T-helper 1 cell treated with Interleukin-12 subunit alpha and Interleukin-12 subunit beta and Interleukin-4 antibody, amounts not matched to agents 30 ng/mL and 1 ng/mL, for 36 hours (primary cell): ENCODE results near the gene MLANA. TPM values are rescaled to one million over a fixed set of nuclear protein-coding genes. Genes with fewer than 3 reads are reported as not detected.
"Not testable (repeated sequence)": the region's sequence is repeated elsewhere in the genome, so short reads cannot be mapped to it uniquely, and the experiment has no call there.

Experiments used
- intact Hi-C: fragments of 100-400 bp; cut with micrococcal nuclease; formaldehyde crosslinking; loops from one replicate; pipeline ENCODE4 v1.15.1; 2024
- total RNA-seq: library from RNA; stranded (reverse); gene quantifications from 2 replicates; pipeline ENCODE4 v1.2.3, GENCODE V29; 2022

Gene MLANA
- total RNA-seq, 1 donor from 2014 or later, result not detected

- intact Hi-C loops, result no loop called here
These were observed 22.5 kb upstream of the MLANA start for GRCh38 chr9:5868235-5868634.

- intact Hi-C loops, result no loop called here
These were observed 21.2 kb upstream of the MLANA start for GRCh38 chr9:5869315-5870019.

GRCh38 chr9:5870020-5870339 lies 20.7 kb upstream of the MLANA start:
- intact Hi-C loops, result no loop called here

GRCh38 chr9:5870691-5871090 lies 20.0 kb upstream of the MLANA start:
- intact Hi-C loops, result no loop called here

GRCh38 chr9:5871785-5872184 lies 18.9 kb upstream of the MLANA start:
- intact Hi-C loops, result no loop called here

GRCh38 chr9:5872511-5872910 lies 18.2 kb upstream of the MLANA start:
- intact Hi-C loops, result no loop called here

GRCh38 chr9:5873439-5873838 lies 17.2 kb upstream of the MLANA start:
- intact Hi-C loops, result no loop called here

GRCh38 chr9:5874048-5874447 lies 16.6 kb upstream of the MLANA start:
- intact Hi-C loops, result no loop called here

GRCh38 chr9:5876026-5876425 lies 14.7 kb upstream of the MLANA start:
- intact Hi-C loops, result no loop called here

GRCh38 chr9:5876711-5877110 lies 14.0 kb upstream of the MLANA start:
- intact Hi-C loops, result no loop called here

- intact Hi-C loops, result loop anchor here (2.0 kb wide), 2 partner anchors 29 to 47 kb away; partner anchors contain the start of gene ERMP1
These were observed 11.1 kb upstream of the MLANA start for GRCh38 chr9:5879419-5880181.

GRCh38 chr9:5882244-5883012 lies 8.3 kb upstream of the MLANA start:
- intact Hi-C loops, result not testable (repeated sequence)

- intact Hi-C loops, result no loop called here
These were observed 6.5 kb upstream of the MLANA start for GRCh38 chr9:5884191-5884590.

- intact Hi-C loops, result loop anchor here (1.0 to 5.0 kb wide), 11 partner anchors 35 to 681 kb away; partner anchors contain the start of gene RANBP6
These were observed 4.4 kb upstream of the MLANA start for GRCh38 chr9:5886114-5886939.

GRCh38 chr9:5892456-5893133 lies 1.9 kb downstream of the MLANA start:
- intact Hi-C loops, result no loop called here

GRCh38 chr9:5893134-5893505 lies 2.4 kb downstream of the MLANA start:
- intact Hi-C loops, result no loop called here

GRCh38 chr9:5893591-5894236 lies 3.0 kb downstream of the MLANA start:
- intact Hi-C loops, result no loop called here

GRCh38 chr9:5894237-5894959 lies 3.7 kb downstream of the MLANA start:
- intact Hi-C loops, result no loop called here

GRCh38 chr9:5895782-5896181 lies 5.1 kb downstream of the MLANA start:
- intact Hi-C loops, result no loop called here

- intact Hi-C loops, result no loop called here
These were observed 6.2 kb downstream of the MLANA start for GRCh38 chr9:5896863-5897262.
